Activated B cell treated with CpG ODN at 0.5 μM for 24 hours (primary cell): Measurements from ENCODE around the gene CCDC70. TPM values are rescaled to one million over a fixed set of nuclear protein-coding genes. Genes with fewer than 3 reads are reported as not detected.

Experiments
- ATAC-seq: fragments of 200-7000 bp; cut with Tn5 transposase; one replicate; pipeline ENCODE4 v1.10.0; 2021; ENCODE audit warnings: low read depth, mild to moderate bottlenecking, moderate library complexity
- CTCF ChIA-PET: fragments of 350-600 bp; sonication (Branson Sonifier 250); formaldehyde crosslinking; loops from one replicate; lab custom pipeline; 2021; ENCODE audit warnings: antibody characterized with exemption; lab: Charles Lee
- POLR2A ChIA-PET: fragments of 350-600 bp; sonication (Branson Sonifier 250); formaldehyde crosslinking; loops from one replicate; lab custom pipeline; 2021; ENCODE audit warnings: antibody characterized with exemption; lab: Charles Lee
- DNase-seq: peaks from one replicate; pipeline ENCODE4 v3.0.0; 2022
- H3K27ac Mint-ChIP-seq: one replicate; pipeline ENCODE4 v1.8.0; 2020; ENCODE audit warnings: mixed read lengths
- H3K27me3 Mint-ChIP-seq: one replicate; pipeline ENCODE4 v1.8.0; 2021; ENCODE audit warnings: mixed read lengths
- H3K36me3 Mint-ChIP-seq: one replicate; pipeline ENCODE4 v1.8.0; 2021; ENCODE audit warnings: low read depth, mixed read lengths
- H3K4me1 Mint-ChIP-seq: one replicate; pipeline ENCODE4 v1.8.0; 2021; ENCODE audit warnings: mixed read lengths
- H3K4me3 Mint-ChIP-seq: one replicate; pipeline ENCODE4 v1.8.0; 2020; ENCODE audit warnings: mild to moderate bottlenecking, mixed read lengths
- H3K9me3 Mint-ChIP-seq: one replicate; pipeline ENCODE4 v1.8.0; 2020; ENCODE audit warnings: mixed read lengths
- intact Hi-C: fragments of 100-400 bp; cut with micrococcal nuclease; formaldehyde crosslinking; loops from one replicate; pipeline ENCODE4 v1.15.1; 2024
- total RNA-seq: library from RNA; stranded (reverse); gene quantifications from 2 replicates; pipeline ENCODE4 v1.2.3, GENCODE V29; 2022
- TF ChIP-seq, protein P1 (sequence below): fragments of 200-600 bp; IDR thresholded peaks from one replicate; pipeline ENCODE4 v1.8.0; 2022; ENCODE audit warnings: antibody characterized with exemption, mild to moderate bottlenecking

CCDC70 gene
- total RNA-seq, 1 donor from 2014 or later = not detected

DNA sequence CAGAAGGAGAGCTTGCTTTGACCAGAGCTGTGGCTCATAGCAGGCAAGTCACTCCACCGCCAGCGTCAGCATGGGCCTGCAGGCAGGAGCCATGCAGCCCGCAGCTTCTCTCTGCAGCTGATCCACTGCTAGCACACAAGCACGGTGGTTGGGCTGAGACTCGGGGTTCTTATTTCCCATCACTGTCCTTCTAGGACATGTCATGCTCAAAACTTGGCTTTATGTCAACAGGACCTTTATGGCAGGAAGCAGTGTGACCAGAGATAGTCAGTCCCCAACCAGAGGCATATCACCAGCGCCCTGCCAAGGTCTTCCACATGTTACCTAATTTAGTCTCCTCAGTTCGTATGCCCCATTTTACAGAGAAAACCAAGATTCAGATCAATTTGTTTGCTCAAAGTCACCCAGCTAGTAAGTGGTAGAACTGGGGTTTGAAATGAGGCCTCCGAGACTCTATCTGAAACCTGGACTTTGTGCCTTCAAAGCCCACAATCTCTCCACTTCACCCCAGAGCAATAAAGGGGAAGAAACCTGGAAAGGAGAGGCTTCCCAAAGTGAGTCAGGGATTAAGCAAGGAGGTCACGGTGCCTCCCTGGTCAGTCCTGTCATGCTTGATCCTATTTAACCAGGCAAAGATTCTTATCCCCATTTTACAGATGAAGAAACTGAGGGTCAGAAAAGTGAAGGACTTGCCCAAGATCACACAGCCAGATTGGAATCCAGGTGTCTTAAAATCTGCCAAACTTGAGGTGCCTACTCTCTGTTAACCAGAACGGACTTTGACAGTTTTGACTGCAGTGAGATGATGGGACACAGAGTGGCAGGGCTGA is 21.8 kb upstream of the CCDC70 start:
- no peak for DNase-seq
- Mint-ChIP-seq H3K36me3 (no peaks in the 10 kb centered on the region), H3K27me3 (peaks cover 8% of the 10 kb centered on the region), H3K9me3 (no peaks in the 10 kb centered on the region), H3K4me3 (no peak overlapping the region), H3K27ac (no peak overlapping the region), H3K4me1 (peaks cover under 1% of the 10 kb centered on the region)
- no peak for ATAC-seq
- ChIA-PET POLR2A (no interaction called here), CTCF (interaction anchor here (1.1 kb wide), 1 partner anchor 24 kb away, joined by 4 read pairs; no protein-coding TSS in a partner anchor)
- TF ChIP-seq, protein P1, sequence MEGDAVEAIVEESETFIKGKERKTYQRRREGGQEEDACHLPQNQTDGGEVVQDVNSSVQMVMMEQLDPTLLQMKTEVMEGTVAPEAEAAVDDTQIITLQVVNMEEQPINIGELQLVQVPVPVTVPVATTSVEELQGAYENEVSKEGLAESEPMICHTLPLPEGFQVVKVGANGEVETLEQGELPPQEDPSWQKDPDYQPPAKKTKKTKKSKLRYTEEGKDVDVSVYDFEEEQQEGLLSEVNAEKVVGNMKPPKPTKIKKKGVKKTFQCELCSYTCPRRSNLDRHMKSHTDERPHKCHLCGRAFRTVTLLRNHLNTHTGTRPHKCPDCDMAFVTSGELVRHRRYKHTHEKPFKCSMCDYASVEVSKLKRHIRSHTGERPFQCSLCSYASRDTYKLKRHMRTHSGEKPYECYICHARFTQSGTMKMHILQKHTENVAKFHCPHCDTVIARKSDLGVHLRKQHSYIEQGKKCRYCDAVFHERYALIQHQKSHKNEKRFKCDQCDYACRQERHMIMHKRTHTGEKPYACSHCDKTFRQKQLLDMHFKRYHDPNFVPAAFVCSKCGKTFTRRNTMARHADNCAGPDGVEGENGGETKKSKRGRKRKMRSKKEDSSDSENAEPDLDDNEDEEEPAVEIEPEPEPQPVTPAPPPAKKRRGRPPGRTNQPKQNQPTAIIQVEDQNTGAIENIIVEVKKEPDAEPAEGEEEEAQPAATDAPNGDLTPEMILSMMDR = no peak
- intact Hi-C loops = no loop called here

DNA sequence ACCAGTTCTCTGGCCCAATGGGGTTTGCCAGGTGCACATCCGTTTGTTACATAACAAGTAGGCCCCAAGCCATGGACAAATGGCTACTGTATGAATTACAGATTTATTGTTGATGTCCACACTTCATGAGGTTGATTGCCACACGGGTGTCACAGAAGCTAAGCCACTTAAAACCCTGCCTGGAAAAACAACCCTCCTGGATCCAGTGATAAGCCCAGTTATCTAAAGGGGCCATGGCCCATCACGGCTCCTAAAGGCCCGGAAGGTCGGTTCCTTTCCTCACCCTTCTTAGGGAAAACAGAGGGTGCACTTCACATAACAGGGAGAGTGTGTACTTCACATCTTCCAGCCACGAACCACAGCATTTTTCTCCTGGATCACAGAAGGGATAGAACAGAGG is 20.9 kb upstream of the CCDC70 start:
- H3K27ac Mint-ChIP-seq = no peak overlapping the region
- no peaks in the 10 kb centered on the region for H3K36me3 Mint-ChIP-seq
- TF ChIP-seq, protein P1 = no peak
- intact Hi-C loops = no loop called here
- no peak for DNase-seq
- ChIA-PET POLR2A (no interaction called here), CTCF (no interaction called here)
- no peak overlapping the region for H3K4me3 Mint-ChIP-seq
- H3K27me3 Mint-ChIP-seq = peaks cover 10% of the 10 kb centered on the region
- peaks cover 2% of the 10 kb centered on the region for H3K4me1 Mint-ChIP-seq
- H3K9me3 Mint-ChIP-seq = no peaks in the 10 kb centered on the region
- no peak for ATAC-seq

DNA sequence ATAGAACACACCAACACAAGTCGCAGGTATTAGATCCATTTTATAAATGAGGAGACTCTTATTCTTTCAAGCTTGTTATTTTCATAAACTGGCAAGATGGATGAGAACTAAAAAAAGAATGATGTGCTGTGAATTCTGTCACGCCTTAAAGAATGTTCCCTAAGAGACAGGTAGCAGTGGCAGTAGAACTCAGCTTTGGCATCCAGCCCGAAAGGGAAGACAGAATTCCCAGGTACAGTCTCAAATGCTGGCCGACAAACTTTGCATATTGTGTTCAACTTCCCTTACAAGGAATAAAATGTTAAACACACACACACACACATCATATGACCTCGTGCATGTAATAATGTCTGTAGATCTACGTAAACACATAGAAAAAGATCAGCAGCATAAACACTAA is 20.0 kb upstream of the CCDC70 start:
- intact Hi-C loops = no loop called here
- peaks cover 2% of the 10 kb centered on the region for H3K4me1 Mint-ChIP-seq
- ChIA-PET CTCF (no interaction called here), POLR2A (no interaction called here)
- H3K27me3 Mint-ChIP-seq = peaks cover 10% of the 10 kb centered on the region
- no peak overlapping the region for H3K27ac Mint-ChIP-seq
- TF ChIP-seq, protein P1 = no peak
- no peaks in the 10 kb centered on the region for H3K9me3 Mint-ChIP-seq
- DNase-seq (no peak), ATAC-seq (no peak)
- no peaks in the 10 kb centered on the region for H3K36me3 Mint-ChIP-seq
- no peak overlapping the region for H3K4me3 Mint-ChIP-seq

DNA sequence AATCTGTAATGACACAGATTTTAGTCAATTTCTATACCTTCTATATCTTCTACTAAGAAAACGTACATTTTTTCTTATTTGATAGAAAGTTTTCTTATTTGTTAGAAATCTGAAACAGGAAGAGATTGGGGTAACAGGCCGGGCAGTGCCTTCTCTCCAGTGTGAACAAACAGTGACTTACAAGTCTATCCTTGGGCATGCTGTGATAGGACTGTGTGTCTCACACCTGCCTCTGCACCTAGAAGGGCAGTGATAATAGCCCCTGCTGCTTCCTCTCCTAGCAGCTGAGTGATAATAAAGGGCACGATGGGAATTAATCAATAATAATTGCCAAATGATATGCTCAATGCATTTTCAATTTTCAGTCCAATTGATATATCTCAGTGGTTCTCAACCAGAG is 18.2 kb upstream of the CCDC70 start:
- H3K4me1 Mint-ChIP-seq = peaks cover 2% of the 10 kb centered on the region
- ChIA-PET CTCF (interaction anchor here (1.2 kb wide), 1 partner anchor 28 kb away, joined by 5 read pairs; no protein-coding TSS in a partner anchor), POLR2A (no interaction called here)
- H3K27ac Mint-ChIP-seq = no peak overlapping the region
- no peaks in the 10 kb centered on the region for H3K36me3 Mint-ChIP-seq
- no peak for ATAC-seq
- intact Hi-C loops = no loop called here
- TF ChIP-seq, protein P1 = no peak
- no peak overlapping the region for H3K4me3 Mint-ChIP-seq
- no peaks in the 10 kb centered on the region for H3K9me3 Mint-ChIP-seq
- peaks cover 10% of the 10 kb centered on the region for H3K27me3 Mint-ChIP-seq
- no peak for DNase-seq

DNA sequence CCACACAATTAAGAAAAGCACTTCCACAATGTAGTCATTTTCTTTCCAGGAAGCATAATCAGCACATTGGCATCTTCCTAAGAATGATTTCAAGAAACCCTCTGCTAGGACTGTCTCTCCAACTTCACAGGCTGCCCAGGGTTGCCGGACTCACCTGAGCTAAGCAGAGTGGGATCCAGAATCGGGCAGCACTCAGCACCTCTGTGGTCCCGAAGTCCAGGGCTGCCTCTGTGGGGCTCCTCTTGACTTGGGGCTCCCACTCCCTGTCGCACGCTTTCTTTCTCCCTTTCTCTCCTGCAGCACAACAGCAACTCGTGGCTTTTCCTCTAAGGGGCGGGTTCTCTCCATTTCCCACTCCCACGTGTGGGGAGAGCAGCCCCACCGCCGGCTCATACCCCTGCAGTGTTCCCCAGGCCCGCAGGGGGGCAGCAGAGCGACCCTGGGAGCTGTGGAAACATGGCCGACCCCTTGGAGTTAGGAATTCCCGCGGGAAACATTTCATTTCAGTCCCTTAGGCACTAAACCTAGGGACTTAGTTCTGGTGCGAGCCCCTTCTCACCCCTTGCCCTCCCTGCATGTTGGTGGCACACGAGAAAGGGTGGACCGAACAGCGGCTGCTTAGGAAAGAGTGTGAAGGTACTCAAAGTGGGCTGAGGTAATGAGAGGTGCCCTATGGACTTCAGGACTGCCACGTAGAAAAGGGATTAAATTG is 16.8 kb upstream of the CCDC70 start, which contains the start of gene TMEM272:
TMEM272 (minus strand) TSS at position 316 of the 712 bp plus-strand sequence. CDS start 6,647 bp downstream, outside the sequence.
- peaks cover 10% of the 10 kb centered on the region for H3K27me3 Mint-ChIP-seq
- TF ChIP-seq, protein P1 = no peak
- H3K4me3 Mint-ChIP-seq = no peak within 1 kb of the TSS
- ChIA-PET CTCF (interaction anchor here (1.2 kb wide), 1 partner anchor 30 kb away, joined by 5 read pairs; no protein-coding TSS in a partner anchor), POLR2A (interaction anchor here (0.6 kb wide), 1 partner anchor 827 kb away, joined by 9 read pairs; no protein-coding TSS in a partner anchor)
- intact Hi-C loops = loop anchor here (1.0 kb wide), 1 partner anchor 282 kb away; no protein-coding TSS in a partner anchor
- peaks cover 2% of the 10 kb centered on the region for H3K4me1 Mint-ChIP-seq
- H3K9me3 Mint-ChIP-seq = no peaks in the 10 kb centered on the region
- ATAC-seq (peak; percentile 78), DNase-seq (peak; percentile 37)
- H3K36me3 Mint-ChIP-seq = no peaks in the 10 kb centered on the region
- no peak within 1 kb of the TSS for H3K27ac Mint-ChIP-seq
